Esophagus squamous epithelium (tissue), 5 donors: ENCODE results near the gene CHD3. TPM values are rescaled to one million over a fixed set of nuclear protein-coding genes. Genes with fewer than 3 reads are reported as not detected.

Experiments
- DNase-seq: peaks from one replicate; lab custom pipeline; 2025; lab: John Stamatoyannopoulos, UW
- H3K27ac ChIP-seq, 4 donors: fragments of 200-600 bp; sonication (generic); one replicate each; pipeline ENCODE4 v1.5.1; 2016 to 2019; ENCODE audit warnings: mild to moderate bottlenecking in 1 of 4
- H3K27me3 ChIP-seq, 4 donors: fragments of 200-600 bp; sonication (generic); 1 replicate in 3 of 4; 2 replicates in 1 of 4; pipeline versions ENCODE4 v1.5.1 to v1.6.0; 2017 to 2021; ENCODE audit warnings: antibody characterized with exemption in 1 of 4
- H3K36me3 ChIP-seq, 3 donors: fragments of 200-600 bp; sonication (generic); one replicate each; pipeline ENCODE4 v1.5.1; 2016 to 2019
- H3K4me1 ChIP-seq, 3 donors: fragments of 200-600 bp; sonication (generic); one replicate each; pipeline ENCODE4 v1.5.1; 2017 to 2019
- H3K4me3 ChIP-seq, 4 donors: fragments of 200-600 bp; sonication (generic); 1 replicate in 3 of 4; 2 replicates in 1 of 4; pipeline ENCODE4 v1.5.1; 2016 to 2019; ENCODE audit warnings: mild to moderate bottlenecking in 2 of 4, moderate library complexity in 1 of 4
- H3K9me3 ChIP-seq, 3 donors: fragments of 200-600 bp; sonication (generic); one replicate each; pipeline ENCODE4 v1.5.1; 2016 to 2019
- CTCF ChIP-seq, 6 experiments: fragments of 450-650 bp in 4 of 6; fragments of 200-600 bp in 2 of 6; sonication (generic) in 2 of 6; IDR thresholded peaks; one replicate each; pipeline ENCODE4 v1.5.1; 2016 to 2019; ENCODE audit warnings: antibody characterized with exemption in 6 of 6, mild to moderate bottlenecking in 4 of 6, moderate library complexity in 4 of 6
- POLR2A ChIP-seq, 4 donors: fragments of 450-650 bp; IDR thresholded peaks; one replicate each; pipeline ENCODE4 v1.6.1; 2017; ENCODE audit warnings: antibody characterized with exemption in 4 of 4, mild to moderate bottlenecking in 4 of 4, moderate library complexity in 3 of 4
- WGBS, 2 donors: methylation state at CpG; one replicate each; pipeline ENCODE4 v1.1.5; 2018; 5-methylcytosine and 5-hydroxymethylcytosine counted together
- intact Hi-C: fragments of 100-400 bp; cut with DNase I; formaldehyde crosslinking; loops from one replicate; pipeline ENCODE4 v1.15.0; 2022
- total RNA-seq, 4 donors: library from RNA; depleted of rRNA; stranded (reverse); fragments of >200 nt; gene quantifications; one replicate each; pipeline ENCODE4 v1.1.0, GENCODE V29; 2016
- donor health status: DM: yes; HTN: yes; CAD: no.

CHD3 gene
- total RNA-seq, 4 donors from 2014 or later: 57.7 to 93.5 (median 73.0) TPM

DNA sequence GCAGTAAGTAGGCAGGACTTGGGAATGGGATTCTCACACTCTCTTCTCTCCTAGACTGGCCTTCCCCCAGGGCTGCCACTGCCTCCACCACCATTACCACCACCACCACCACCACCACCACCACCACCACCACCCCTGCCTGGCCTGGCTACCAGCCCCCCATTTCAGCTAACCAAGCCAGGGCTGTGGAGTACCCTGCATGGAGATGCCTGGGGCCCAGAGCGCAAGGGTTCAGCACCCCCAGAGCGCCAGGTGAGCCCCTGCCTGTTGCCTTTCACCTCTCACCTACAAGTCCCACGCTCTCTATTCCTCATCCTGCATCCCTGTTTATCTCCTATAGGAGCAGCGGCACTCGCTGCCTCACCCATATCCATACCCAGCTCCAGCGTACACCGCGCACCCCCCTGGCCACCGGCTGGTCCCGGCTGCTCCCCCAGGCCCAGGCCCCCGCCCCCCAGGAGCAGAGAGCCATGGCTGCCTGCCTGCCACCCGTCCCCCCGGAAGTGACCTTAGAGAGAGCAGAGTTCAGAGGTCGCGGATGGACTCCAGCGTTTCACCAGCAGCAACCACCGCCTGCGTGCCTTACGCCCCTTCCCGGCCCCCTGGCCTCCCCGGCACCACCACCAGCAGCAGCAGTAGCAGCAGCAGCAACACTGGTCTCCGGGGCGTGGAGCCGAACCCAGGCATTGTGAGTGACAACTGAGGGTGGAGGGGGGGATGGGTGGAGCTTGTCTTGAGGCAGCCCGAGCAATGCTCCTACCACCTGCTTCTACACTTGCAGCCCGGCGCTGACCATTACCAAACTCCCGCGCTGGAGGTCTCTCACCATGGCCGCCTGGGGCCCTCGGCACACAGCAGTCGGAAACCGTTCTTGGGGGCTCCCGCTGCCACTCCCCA lies 41.6 kb upstream of the CHD3 start:
- Histone ChIP-seq H3K27me3 (no peaks in the 10 kb centered on the region), H3K4me1 (peaks cover 19 to 54% (median 22%) of the 10 kb centered on the region in 3 donors), H3K9me3 (no peaks in the 10 kb centered on the region), H3K27ac (no peak overlapping the region), H3K36me3 (peaks cover 45 to 65% (median 48%) of the 10 kb centered on the region in 3 donors), H3K4me3 (no peak overlapping the region)
- intact Hi-C loops: no loop called here
- TF ChIP-seq POLR2A (IDR thresholded peaks at IDR 0.05) (no peak), CTCF (IDR thresholded peaks at IDR 0.05) (no peak)
- 90 to 93% methylated on average over 17 to 19 of the region's 34 CpGs for WGBS, 2 donors
- DNase-seq: no peak

DNA sequence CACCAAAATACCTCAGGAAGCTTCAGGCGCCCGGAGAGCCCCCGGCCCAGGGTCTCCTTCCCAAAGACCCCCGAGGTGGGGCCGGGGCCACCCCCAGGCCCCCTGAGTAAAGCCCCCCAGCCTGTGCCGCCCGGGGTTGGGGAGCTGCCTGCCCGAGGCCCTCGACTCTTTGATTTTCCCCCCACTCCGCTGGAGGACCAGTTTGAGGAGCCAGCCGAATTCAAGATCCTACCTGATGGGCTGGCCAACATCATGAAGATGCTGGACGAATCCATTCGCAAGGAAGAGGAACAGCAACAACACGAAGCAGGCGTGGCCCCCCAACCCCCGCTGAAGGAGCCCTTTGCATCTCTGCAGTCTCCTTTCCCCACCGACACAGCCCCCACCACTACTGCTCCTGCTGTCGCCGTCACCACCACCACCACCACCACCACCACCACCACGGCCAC lies 40.4 kb upstream of the CHD3 start:
- no peak for DNase-seq

GRCh38 chr17:7848739-7849129 lies 39.9 kb upstream of the CHD3 start:
- H3K36me3 ChIP-seq: peaks cover 48 to 82% (median 50%) of the 10 kb centered on the region in 3 donors
- H3K4me1 ChIP-seq: peaks cover 19 to 55% (median 25%) of the 10 kb centered on the region in 3 donors
- intact Hi-C loops: no loop called here
- H3K27me3 ChIP-seq: no peaks in the 10 kb centered on the region
- H3K4me3 ChIP-seq: no peak overlapping the region
- TF ChIP-seq CTCF (IDR thresholded peaks at IDR 0.05) (no peak), POLR2A (IDR thresholded peaks at IDR 0.05) (no peak)
- H3K27ac ChIP-seq: no peak overlapping the region
- DNase-seq: no peak
- WGBS, 2 donors: 81 to 93% methylated on average over 12 of the region's 21 CpGs
- no peaks in the 10 kb centered on the region for H3K9me3 ChIP-seq

More for the DNA sequence above, 40.4 kb upstream of the CHD3 start:
- Histone ChIP-seq H3K9me3 (no peaks in the 10 kb centered on the region), H3K4me1 (peaks cover 19 to 54% (median 25%) of the 10 kb centered on the region in 3 donors), H3K36me3 (peaks cover 48 to 76% (median 50%) of the 10 kb centered on the region in 3 donors), H3K27ac (no peak overlapping the region), H3K27me3 (no peaks in the 10 kb centered on the region), H3K4me3 (no peak overlapping the region)
- 65 to 85% methylated on average over 4 to 5 of the region's 20 CpGs for WGBS, 2 donors
- intact Hi-C loops: no loop called here
- no peak for TF ChIP-seq CTCF (IDR thresholded peaks at IDR 0.05)
- no peak for TF ChIP-seq POLR2A (IDR thresholded peaks at IDR 0.05)

GRCh38 chr17:7849130-7849750 lies 39.3 kb upstream of the CHD3 start:
- H3K4me3 ChIP-seq: no peak overlapping the region
- intact Hi-C loops: no loop called here
- 87 to 93% methylated on average over 9 to 26 of the region's 35 CpGs for WGBS, 2 donors
- H3K36me3 ChIP-seq: peaks cover 48 to 87% (median 50%) of the 10 kb centered on the region in 3 donors
- no peaks in the 10 kb centered on the region for H3K27me3 ChIP-seq
- H3K27ac ChIP-seq: no peak overlapping the region
- peaks cover 19 to 53% (median 25%) of the 10 kb centered on the region in 3 donors for H3K4me1 ChIP-seq
- DNase-seq: no peak
- TF ChIP-seq POLR2A (IDR thresholded peaks at IDR 0.05): no peak
- no peak for TF ChIP-seq CTCF (IDR thresholded peaks at IDR 0.05)
- H3K9me3 ChIP-seq: no peaks in the 10 kb centered on the region
